ENCODE measurements around the gene NECAB2.

GRCh38 chr16:84031556-84031955 is 63.5 kb downstream of the NECAB2 start:
- TF ChIP-seq EZH2phosphoT487 (IDR thresholded peaks at IDR 0.05) (no peak), EZH2 (IDR thresholded peaks at IDR 0.05) (no peak)

Measured in neural progenitor cell (in vitro differentiated cells).